Measurements from ENCODE around the gene CFAP69.
A peak's percentile ranks its signal among the peaks of the same experiment; 100 is the strongest.
"Not testable (repeated sequence)": the region's sequence is repeated elsewhere in the genome, so short reads cannot be mapped to it uniquely, and the experiment has no call there.

Gene CFAP69

GRCh38 chr7:90345595-90346335, 100.8 kb downstream of the CFAP69 start:
- peak; percentile 33 for DNase-seq

GRCh38 chr7:90346336-90347125, 101.6 kb downstream of the CFAP69 start, which contains the start of gene GTPBP10:
TSS of gene GTPBP10 (plus strand) at chr7:90346716. CDS start at chr7:90346742, 26 bp downstream.
- DNase-seq: peak; percentile 96

GRCh38 chr7:90347759-90348158, 102.8 kb downstream of the CFAP69 start:
- DNase-seq: no peak

GRCh38 chr7:90349305-90349704, 104.3 kb downstream of the CFAP69 start:
- no peak for DNase-seq

GRCh38 chr7:90350032-90350431, 105.1 kb downstream of the CFAP69 start:
- not testable (repeated sequence) for DNase-seq

- DNase-seq: no peak
Observed at GRCh38 chr7:90351987-90352386, 107.0 kb downstream of the CFAP69 start.

All from fibroblast of skin of scalp (primary cell).